BJ (cell line): ENCODE measurements around the gene AK4. TPM values are rescaled to one million over a fixed set of nuclear protein-coding genes. Genes with fewer than 3 reads are reported as not detected.

Experiments
- CTCF ChIA-PET: fragments of 350-600 bp; formaldehyde crosslinking; extraction: SDS; loops from one replicate; lab custom pipeline; 2021; ENCODE audit warnings: antibody characterized with exemption, inconsistent platforms; lab: Yijun Ruan, JAX
- POLR2A ChIA-PET: fragments of 300-600 bp; sonication (Branson Sonifier 250); formaldehyde crosslinking; extraction: SDS; loops from one replicate; lab custom pipeline; 2021; ENCODE audit warnings: antibody characterized with exemption; lab: Charles Lee
- DNase-seq: peaks from one replicate; pipeline ENCODE4 v3.0.0-alpha.2; 2011; ENCODE audit warnings: low read depth
- H3K27me3 ChIP-seq: 2 replicates; pipeline ENCODE4 v1.6.0; 2011; ENCODE audit warnings: low read length; ENCODE audit not compliant: control insufficient read depth, insufficient read depth
- H3K36me3 ChIP-seq: 2 replicates; pipeline ENCODE4 v1.5.1; 2011; ENCODE audit warnings: low read length; ENCODE audit not compliant: control insufficient read depth, insufficient read depth
- H3K4me3 ChIP-seq: 2 replicates; pipeline ENCODE4 v1.5.1; 2011; ENCODE audit warnings: low read depth, mild to moderate bottlenecking, control low read depth, low read length
- CTCF ChIP-seq: IDR thresholded peaks from 2 replicates; pipeline ENCODE4 v1.5.1; 2011; ENCODE audit warnings: low read depth, mild to moderate bottlenecking, control low read depth, inconsistent platforms, low read length, moderate library complexity; ENCODE audit not compliant: insufficient read depth
- polyA plus RNA-seq: library from polyadenylated mRNA; depleted of rRNA; stranded (reverse); fragments of >200 nt; gene quantifications from 2 replicates; pipeline ENCODE4 v1.2.3, GENCODE V29; 2011

Gene AK4
- polyA plus RNA-seq, 1 experiment = 11.9 TPM

DNA sequence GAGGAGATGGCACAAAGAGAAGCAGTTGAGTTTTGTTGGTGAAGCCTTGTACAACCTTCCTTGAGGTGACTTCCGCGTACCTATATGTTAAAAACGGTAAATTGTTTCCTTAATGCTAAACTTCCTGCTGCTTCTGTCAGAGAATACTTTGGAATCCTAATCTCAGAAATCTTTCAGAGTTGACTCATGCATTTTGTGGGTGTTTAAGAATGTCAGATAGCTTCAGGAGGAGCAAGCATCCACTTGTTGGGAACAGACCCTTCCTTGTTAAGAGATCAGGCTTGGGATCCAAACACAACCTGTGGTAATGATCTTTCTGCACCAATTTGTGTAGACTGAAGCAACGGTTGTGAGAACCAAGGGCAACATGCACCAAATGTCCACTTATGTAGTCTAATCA is 29.5 kb downstream of the AK4 start:
- no peak overlapping the region for H3K4me3 ChIP-seq

DNA sequence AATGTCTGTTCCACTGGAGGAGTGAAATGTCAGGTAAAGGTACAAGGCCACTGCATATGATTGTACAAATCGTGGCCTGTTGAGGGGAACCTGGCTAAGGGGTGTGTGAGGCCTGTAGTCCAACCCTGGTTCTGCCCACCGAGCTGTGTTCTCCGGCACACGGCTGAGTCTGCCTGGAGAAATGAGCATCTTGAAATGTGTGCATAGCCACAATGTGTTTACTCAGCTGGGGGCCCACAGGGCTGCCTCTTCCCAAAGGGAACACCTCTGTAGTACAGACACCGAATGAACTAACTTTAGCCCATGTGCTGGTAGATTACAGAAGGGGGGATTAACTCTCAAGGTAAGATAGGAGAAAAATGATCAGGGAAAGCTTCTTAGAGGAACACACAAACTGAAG is 30.2 kb downstream of the AK4 start:
- CTCF ChIA-PET = interaction anchor here (0.5 kb wide), 1 partner anchor 8 kb away, joined by 3 read pairs; no protein-coding TSS in a partner anchor
- Histone ChIP-seq H3K36me3 (no peaks in the 10 kb centered on the region), H3K4me3 (no peak overlapping the region), H3K27me3 (0 out of 2 replicates have a peak, but pooled peaks cover 2% of the 10 kb centered on the region)
- no peak for DNase-seq
- POLR2A ChIA-PET = no interaction called here
- no peak for TF ChIP-seq CTCF

More for the DNA sequence above, 29.5 kb downstream of the AK4 start:
- Histone ChIP-seq H3K36me3 (no peaks in the 10 kb centered on the region), H3K27me3 (peaks cover 3% of the 10 kb centered on the region)
- ChIA-PET POLR2A (interaction anchor here (0.8 to 1.0 kb wide), 2 partner anchors 13 to 58 kb away, joined by 3 to 4 read pairs; no protein-coding TSS in a partner anchor), CTCF (interaction anchor here (0.9 to 1.5 kb wide), 2 partner anchors 10 to 12 kb away, joined by 3 to 5 read pairs; no protein-coding TSS in a partner anchor)
- no peak for DNase-seq
- TF ChIP-seq CTCF = no peak

GRCh38 chr1:65179148-65179547 is 31.1 kb downstream of the AK4 start:
- POLR2A ChIA-PET = no interaction called here
- no peak for DNase-seq
- CTCF ChIA-PET = interaction anchor here (2.3 kb wide), 1 partner anchor 9 kb away, joined by 7 read pairs; no protein-coding TSS in a partner anchor
- no peak overlapping the region for H3K4me3 ChIP-seq
- no peak for TF ChIP-seq CTCF
- no peaks in the 10 kb centered on the region for H3K36me3 ChIP-seq
- H3K27me3 ChIP-seq = 0 out of 2 replicates have a peak, but pooled peaks cover 2% of the 10 kb centered on the region

DNA sequence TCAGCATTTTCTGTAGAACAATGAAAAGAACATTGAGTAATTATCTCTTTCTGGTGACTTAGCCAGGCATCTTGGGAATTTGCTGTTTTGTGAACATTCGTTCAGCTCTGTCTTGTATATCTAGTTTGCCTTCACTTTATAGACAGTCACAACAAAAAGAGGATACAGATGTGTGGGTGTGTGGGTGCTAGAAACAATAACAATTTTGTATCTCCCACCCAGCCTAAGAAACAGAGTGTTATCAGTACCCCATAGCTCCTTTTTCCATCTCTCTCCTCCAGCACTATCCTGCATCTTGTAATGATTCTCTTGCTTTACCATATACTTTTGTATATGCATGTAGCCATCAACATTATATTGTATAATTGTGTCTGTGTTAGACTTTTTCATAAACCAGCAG is 33.0 kb downstream of the AK4 start:
- no peaks in the 10 kb centered on the region for H3K36me3 ChIP-seq
- no peaks in the 10 kb centered on the region for H3K27me3 ChIP-seq
- ChIA-PET POLR2A (no interaction called here), CTCF (interaction anchor here (0.6 to 3.0 kb wide), 4 partner anchors 9 to 108 kb away, joined by 4 to 11 read pairs (median 6); no protein-coding TSS in a partner anchor)
- H3K4me3 ChIP-seq = no peak overlapping the region
- no peak for TF ChIP-seq CTCF
- no peak for DNase-seq

GRCh38 chr1:65182658-65183268 is 34.8 kb downstream of the AK4 start:
- POLR2A ChIA-PET = no interaction called here
- Histone ChIP-seq H3K27me3 (no peaks in the 10 kb centered on the region), H3K4me3 (no peak overlapping the region), H3K36me3 (no peaks in the 10 kb centered on the region)
- no peak for TF ChIP-seq CTCF
- CTCF ChIA-PET = interaction anchor here (1.2 to 3.0 kb wide), 2 partner anchors 7 to 26 kb away, joined by 3 to 11 read pairs; no protein-coding TSS in a partner anchor
- DNase-seq = no peak
